Measurements from ENCODE around the gene DDX54. TPM values are rescaled to one million over a fixed set of nuclear protein-coding genes. Genes with fewer than 3 reads are reported as not detected.

Gene DDX54
- total RNA-seq, 1 experiment from 2014 or later = 43.1 TPM

GRCh38 chr12:113120670-113121370 is 64.5 kb downstream of the DDX54 start:
- peak; percentile 39 for DNase-seq (ENCODE audit: low read depth)

DNA sequence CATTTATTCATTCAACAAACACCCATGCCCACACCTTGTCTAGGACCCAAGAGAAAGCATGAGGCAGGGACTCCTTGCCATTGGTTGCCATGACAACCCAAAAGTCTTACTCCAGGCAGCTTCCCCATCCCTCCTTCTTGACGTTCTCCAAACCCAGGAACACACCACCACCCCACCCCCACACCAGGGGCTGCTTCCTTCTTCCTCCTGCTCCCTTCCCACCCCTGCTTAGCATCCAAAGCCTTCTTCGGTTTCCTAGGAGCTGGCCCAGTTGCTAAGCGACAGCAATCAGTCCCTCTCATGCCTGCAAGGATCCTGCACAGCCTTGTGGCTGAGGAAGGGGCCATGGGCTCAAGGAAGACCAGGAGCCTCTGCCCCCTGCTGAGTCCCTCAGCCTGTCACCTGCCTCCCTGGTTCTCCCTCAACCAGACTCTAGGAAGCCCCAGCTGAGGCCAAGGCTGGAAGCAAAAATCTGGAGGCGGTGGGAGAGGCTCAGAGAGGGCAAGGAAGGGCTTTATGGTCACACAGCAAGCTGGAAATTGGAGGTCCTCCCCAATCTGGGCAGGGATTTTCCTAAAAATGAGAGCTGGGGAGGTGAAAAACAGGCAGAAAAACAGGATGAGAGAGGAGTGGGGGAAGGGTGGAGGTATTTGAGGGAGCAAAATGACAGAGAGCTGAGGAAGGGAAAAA is 65.2 kb downstream of the DDX54 start:
- DNase-seq (ENCODE audit: low read depth) = peak; percentile 24

GRCh38 chr12:113118142-113118541 is 67.1 kb downstream of the DDX54 start:
- no peak for DNase-seq (ENCODE audit: low read depth)

DNA sequence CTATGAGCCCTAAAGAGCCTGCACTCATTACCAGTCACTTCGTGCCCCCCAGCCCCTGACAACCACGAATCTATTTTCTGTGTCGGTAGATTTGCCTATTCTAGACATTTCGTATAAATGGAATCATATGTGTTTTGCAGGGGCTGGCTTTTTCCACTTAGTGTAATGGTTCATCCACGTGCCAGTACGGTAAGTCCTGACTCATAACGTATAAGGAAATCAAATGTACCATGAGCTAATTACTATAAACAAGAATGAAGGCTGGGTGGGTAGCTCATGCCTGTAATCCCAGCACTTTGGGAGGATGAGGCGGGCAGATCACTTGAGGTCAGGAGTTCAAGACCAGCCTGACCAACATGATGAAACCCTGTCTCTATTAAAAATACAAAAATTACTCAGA is 67.6 kb downstream of the DDX54 start:
- DNase-seq (ENCODE audit: low read depth) = peak; percentile 67

DNA sequence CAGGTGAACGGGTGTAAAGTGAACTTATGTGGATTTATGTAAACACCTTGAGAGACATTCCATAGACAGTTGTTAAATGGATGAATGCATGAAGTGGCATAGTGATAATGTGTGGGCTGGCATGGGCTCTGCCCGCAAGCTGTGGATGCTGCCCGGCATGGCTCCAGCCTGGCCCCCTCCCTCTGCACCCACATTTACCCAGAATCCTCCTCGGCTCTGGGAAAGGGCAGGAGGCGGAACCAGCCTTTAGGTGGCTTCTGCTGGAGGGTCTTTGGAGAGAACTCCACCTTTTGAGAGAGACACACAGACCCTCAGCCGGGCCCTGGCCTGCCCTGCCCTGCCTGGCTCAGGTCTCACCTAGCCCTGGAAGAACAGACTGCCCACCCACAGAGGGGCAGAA is 68.4 kb downstream of the DDX54 start:
- DNase-seq (ENCODE audit: low read depth) = no peak

DNA sequence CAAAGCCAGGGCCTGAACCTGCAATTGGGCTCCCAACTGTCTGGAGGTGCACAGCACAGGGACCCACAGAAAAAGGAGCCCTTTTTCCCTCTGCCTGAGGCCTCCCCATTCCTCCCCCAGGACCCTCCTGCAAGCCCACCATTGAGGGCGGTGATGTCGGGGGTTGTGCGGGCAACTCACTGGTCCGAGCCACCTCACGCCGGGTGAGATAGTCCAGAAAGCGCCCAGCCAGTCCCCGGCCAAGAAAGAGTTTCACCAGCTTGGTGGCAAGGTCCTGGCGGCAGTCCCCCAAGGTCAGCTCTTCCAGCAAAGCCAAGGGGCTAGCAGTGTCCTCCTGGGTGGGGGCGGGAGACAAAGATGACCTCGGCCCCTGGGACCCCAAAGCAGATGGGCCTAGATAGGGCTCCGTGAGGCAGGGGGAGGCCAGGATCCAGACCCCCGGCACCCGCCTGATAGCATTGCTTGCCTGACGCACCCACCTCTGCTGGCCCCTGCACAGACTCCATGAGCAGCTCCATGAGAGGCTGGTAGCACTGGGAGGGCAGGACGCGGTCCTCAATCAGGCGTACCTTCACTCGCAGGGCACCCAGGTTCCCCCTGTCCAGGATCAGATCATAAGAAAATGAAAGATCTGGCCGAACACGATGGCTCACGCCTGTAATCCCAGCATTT is 69.7 kb downstream of the DDX54 start:
- DNase-seq (ENCODE audit: low read depth) = no peak

GRCh38 chr12:113114447-113115178 is 70.7 kb downstream of the DDX54 start:
- DNase-seq (ENCODE audit: low read depth) = no peak

DNA sequence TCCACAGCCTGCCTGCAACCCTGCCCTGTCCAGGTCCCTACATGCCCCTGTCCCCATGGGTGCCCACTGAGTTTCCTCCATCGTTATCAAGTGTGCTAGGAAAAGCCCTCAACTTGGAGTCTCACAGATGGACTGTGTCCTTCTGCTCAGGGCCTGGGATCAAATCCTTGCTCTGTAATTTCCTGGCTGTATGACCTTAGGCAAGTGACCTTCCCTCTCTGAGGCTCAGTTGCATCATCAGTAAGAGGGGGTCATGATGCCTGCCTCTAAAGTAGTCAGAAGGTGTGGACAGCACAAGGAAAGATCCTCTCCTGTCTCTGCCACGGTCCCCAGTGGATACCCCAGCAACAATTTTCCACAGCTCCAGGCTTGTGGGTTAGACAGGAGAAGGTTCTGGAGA is 71.9 kb downstream of the DDX54 start:
- no peak for DNase-seq (ENCODE audit: low read depth)

- no peak for DNase-seq (ENCODE audit: low read depth)
Observed at GRCh38 chr12:113112043-113112899, 73.0 kb downstream of the DDX54 start.

DNA sequence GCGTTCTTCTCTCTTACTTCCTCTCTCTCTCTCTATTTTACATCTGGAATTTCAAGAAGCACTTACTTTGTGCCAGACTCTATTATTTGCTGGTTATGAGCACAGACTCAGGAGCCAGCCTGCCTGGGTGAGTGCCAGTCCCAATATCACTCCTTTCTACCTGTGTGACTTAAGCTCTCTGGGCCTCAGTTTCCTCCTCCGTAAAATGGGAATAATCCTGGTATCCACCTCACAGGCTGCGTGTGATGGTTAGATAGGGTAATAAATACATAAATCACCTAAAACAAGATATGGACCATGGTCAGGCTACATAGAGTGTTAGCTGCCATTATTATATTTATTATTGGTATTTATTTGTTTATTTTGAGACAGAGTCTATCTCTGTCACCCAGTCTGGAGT is 74.0 kb downstream of the DDX54 start:
- no peak for DNase-seq (ENCODE audit: low read depth)

DNA sequence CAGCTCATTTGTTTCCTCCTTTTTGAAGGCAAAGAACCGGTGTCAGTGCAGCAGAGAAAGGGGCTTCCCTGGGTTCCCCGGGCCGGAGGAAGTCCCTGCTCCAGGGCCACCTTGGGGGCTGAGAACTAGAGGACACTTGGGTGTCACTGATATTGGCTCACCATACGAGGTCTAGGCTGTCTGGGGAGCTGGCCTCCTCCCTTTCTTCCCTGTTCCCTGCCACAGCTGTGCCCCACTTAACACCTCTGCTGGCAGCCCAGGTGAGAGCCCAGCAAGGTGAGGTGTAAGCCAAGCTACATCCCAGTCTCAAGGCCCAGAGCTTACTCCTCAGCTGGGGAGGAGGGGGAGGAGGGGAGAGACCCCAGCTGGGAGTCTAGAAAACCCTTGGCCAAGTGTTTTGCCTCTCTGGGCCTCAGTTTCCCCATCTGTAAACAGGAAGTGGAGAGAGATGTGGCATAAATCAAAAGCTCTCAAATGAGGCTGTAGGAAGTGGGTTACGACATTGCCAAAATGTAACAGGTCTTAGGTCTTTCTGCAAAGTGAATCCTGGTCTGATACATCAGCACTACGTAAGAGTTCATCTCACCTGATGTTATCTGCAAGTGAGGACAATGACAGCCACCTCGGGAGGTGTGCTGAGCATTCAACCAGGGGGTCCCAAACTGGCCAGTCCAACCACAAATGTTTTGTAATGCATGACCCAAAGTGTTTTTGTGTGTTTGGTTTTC is 75.2 kb downstream of the DDX54 start:
- no peak for DNase-seq (ENCODE audit: low read depth)

- no peak for DNase-seq (ENCODE audit: low read depth)
Observed at GRCh38 chr12:113109360-113109759, 75.9 kb downstream of the DDX54 start.

DNA sequence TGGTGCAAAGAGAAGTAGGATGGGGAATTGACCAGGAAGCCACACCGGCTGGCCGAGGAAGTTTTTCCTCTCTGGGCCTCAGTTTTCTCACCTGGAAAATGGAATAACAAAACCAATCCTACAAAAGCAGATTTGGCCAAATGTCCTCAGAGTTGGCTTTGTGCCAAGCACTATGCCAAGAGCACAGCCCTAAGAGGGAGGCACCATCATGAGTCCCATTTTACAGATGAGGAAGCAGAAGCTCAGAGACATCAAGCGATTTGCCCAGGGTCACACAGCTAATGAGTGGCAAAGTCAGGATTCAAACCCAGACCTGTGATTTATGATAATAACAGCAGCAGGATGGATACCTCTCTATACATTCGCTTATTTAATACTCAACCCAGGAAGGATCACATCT is 77.0 kb downstream of the DDX54 start:
- DNase-seq (ENCODE audit: low read depth) = no peak

Other genes with a start within 250 kb of the DDX54 start
- 238 and 375 TPM in 2 replicates for gene OAS3, start 247.0 kb downstream of the DDX54 start, total RNA-seq (2014; rRNA removed; shearing (Covaris generic))
- 275 and 362 TPM in 2 replicates for gene OAS2, start 207.0 kb downstream of the DDX54 start, total RNA-seq (2014; rRNA removed; shearing (Covaris generic))
- not detected in 2 replicates for gene DTX1, start 128.7 kb downstream of the DDX54 start, total RNA-seq (2014; rRNA removed; shearing (Covaris generic))
- gene RASAL1, start 49.7 kb downstream of the DDX54 start, total RNA-seq (2014; rRNA removed; shearing (Covaris generic)) = not detected in 2 replicates
- not detected in 2 replicates for gene CFAP73, start 35.8 kb downstream of the DDX54 start, total RNA-seq (2014; rRNA removed; shearing (Covaris generic))
- 28.8 and 47.2 TPM in 2 replicates for gene RITA1, start 243 bp upstream of the DDX54 start, total RNA-seq (2014; rRNA removed; shearing (Covaris generic))
- gene TPCN1, start 36.0 kb upstream of the DDX54 start, total RNA-seq (2014; rRNA removed; shearing (Covaris generic)) = 7.7 and 13.5 TPM in 2 replicates
- 8.0 and 12.8 TPM in 2 replicates for gene SLC8B1, start 149.6 kb upstream of the DDX54 start, total RNA-seq (2014; rRNA removed; shearing (Covaris generic))
- gene PLBD2, start 173.1 kb upstream of the DDX54 start, total RNA-seq (2014; rRNA removed; shearing (Covaris generic)) = 14.3 and 22.8 TPM in 2 replicates
- gene SDS, start 218.4 kb upstream of the DDX54 start, total RNA-seq (2014; rRNA removed; shearing (Covaris generic)) = 0.05 and 0.10 TPM in 2 replicates
- gene SDSL, start 236.9 kb upstream of the DDX54 start, total RNA-seq (2014; rRNA removed; shearing (Covaris generic)) = 4.2 and 6.7 TPM in 2 replicates

All from M059J (cell line).